ENCODE measurements around the gene RBM39.

- TF ChIP-seq EZH2phosphoT487 (IDR thresholded peaks at IDR 0.05; ENCODE audit: insufficient read depth, low read depth) = no peak
- no peak for TF ChIP-seq EZH2 (IDR thresholded peaks at IDR 0.05; ENCODE audit: insufficient read depth, poor library complexity, severe bottlenecking)
Observed at GRCh38 chr20:35702051-35702823, 39.8 kb downstream of the RBM39 start.
